AG04449 (cell line): ENCODE results near the gene GEMIN5.

Experiments used
- CTCF ChIA-PET: fragments of 350-600 bp; formaldehyde crosslinking; extraction: SDS; loops from one replicate; lab custom pipeline; 2021; ENCODE audit warnings: antibody characterized with exemption; lab: Yijun Ruan, JAX
- POLR2A ChIA-PET: fragments of 400-600, 350-600 bp; formaldehyde crosslinking; extraction: SDS; loops from one replicate; lab custom pipeline; 2020; ENCODE audit warnings: antibody characterized with exemption, inconsistent platforms; lab: Yijun Ruan, JAX
- DNase-seq: peaks from one replicate; pipeline ENCODE4 v3.0.0-alpha.2; 2010; ENCODE audit warnings: low read depth, low spot score
- H3K4me3 ChIP-seq: 2 replicates; pipeline ENCODE4 v1.5.1; 2011; ENCODE audit warnings: low read depth, mild to moderate bottlenecking, control low read depth, low read length
- TF ChIP-seq, protein P1 (sequence below): IDR thresholded peaks from one replicate; pipeline ENCODE4 v1.5.1; 2011; ENCODE audit warnings: mild to moderate bottlenecking, moderate library complexity, low read length, control low read depth, inconsistent platforms; ENCODE audit not compliant: insufficient read depth; ENCODE audit errors: missing control alignments

The GEMIN5 gene

DNA sequence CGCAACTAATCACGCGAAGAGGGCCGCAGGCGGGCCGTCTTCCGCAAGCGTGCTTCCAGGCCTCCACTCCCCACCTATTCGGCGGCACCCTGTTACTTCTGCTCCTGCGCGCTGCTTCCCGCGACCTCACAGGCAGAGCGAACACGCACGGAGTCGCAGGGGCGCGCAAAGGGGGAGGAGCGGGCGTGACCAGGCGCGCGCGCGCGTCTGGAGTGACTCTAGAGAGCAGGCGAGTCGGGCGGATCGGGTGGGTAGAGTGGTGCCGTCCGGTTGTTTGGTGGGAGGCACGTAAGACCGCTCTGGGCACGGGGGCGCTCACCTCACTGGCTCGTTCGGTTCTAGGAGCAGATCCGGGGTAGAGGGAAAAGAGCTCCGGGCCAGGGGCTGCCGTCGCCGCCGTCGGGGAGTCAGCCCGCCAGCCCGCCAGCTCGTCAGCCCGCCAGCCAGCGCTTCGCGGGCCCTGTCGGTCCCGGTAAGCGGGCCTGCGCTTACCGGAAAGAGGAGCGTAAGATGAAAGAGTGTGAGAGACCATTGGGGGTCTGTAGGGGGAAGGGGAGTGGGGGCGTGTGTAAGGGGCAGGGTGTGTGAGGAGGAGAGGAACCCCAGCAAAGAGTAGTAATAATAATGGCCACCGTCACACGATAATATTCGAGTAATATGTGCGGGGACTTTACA is 79.6 kb downstream of the GEMIN5 start, which contains the start of gene CNOT8:
TSS of gene CNOT8 (plus strand) at position 331 of the 675 bp plus-strand sequence. CDS start 4,652 bp downstream, outside the sequence.
- H3K4me3 ChIP-seq: peak within 1 kb of the TSS; percentile 86
- peak; percentile 84 for DNase-seq
- TF ChIP-seq, protein P1, sequence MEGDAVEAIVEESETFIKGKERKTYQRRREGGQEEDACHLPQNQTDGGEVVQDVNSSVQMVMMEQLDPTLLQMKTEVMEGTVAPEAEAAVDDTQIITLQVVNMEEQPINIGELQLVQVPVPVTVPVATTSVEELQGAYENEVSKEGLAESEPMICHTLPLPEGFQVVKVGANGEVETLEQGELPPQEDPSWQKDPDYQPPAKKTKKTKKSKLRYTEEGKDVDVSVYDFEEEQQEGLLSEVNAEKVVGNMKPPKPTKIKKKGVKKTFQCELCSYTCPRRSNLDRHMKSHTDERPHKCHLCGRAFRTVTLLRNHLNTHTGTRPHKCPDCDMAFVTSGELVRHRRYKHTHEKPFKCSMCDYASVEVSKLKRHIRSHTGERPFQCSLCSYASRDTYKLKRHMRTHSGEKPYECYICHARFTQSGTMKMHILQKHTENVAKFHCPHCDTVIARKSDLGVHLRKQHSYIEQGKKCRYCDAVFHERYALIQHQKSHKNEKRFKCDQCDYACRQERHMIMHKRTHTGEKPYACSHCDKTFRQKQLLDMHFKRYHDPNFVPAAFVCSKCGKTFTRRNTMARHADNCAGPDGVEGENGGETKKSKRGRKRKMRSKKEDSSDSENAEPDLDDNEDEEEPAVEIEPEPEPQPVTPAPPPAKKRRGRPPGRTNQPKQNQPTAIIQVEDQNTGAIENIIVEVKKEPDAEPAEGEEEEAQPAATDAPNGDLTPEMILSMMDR: no peak
- CTCF ChIA-PET: no interaction called here
- POLR2A ChIA-PET: interaction anchor here (2.2 kb wide), 1 partner anchor 105 kb away, joined by 6 read pairs; no protein-coding TSS in a partner anchor

DNA sequence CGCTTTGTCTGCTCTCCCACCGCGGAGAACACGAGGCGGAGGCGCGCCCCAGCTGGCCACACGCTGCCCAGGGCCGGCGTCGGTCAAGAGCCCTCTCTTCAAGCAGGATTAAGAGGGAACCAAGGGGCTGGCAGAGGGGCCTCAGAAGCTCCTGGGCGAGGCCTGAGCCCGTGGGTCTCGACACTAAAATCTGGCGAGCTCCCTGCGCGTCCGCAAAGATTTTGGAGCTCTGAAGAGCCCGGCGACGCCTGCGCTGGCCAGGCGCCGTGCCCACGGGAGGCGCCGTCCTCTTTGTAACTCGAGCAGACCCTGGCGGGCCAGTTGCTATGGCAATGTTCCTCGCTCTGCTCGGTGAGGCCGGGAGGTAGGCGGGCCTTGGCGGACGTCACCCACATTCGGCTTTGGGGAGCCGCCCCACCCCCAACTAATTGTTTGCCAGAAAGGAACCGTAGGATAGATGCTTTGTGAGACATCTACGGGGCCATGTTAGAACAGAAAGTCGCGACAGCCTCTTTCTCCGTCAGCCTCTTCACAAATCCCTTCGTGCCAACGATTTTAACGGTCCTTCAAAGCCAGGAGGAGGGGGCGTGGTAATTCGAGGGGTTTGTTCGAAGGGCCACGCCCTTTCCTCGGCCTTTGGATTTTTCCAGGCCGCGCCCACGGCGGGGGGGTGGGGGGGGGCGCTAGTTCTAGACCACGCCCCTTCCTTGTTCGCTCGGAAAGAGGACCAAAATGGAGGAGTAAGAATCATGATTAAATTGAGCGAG is 80.3 kb downstream of the GEMIN5 start:
- POLR2A ChIA-PET: interaction anchor here (1.2 to 2.2 kb wide), 3 partner anchors 23 to 105 kb away, joined by 3 to 6 read pairs (median 5); no protein-coding TSS in a partner anchor
- peak overlapping the region; percentile 86 for H3K4me3 ChIP-seq
- peak; percentile 77 for DNase-seq
- TF ChIP-seq, protein P1: peak; percentile 3
- CTCF ChIA-PET: interaction anchor here (0.9 to 1.3 kb wide), 3 partner anchors 76 to 207 kb away, joined by 3 to 4 read pairs (median 3); no protein-coding TSS in a partner anchor

DNA sequence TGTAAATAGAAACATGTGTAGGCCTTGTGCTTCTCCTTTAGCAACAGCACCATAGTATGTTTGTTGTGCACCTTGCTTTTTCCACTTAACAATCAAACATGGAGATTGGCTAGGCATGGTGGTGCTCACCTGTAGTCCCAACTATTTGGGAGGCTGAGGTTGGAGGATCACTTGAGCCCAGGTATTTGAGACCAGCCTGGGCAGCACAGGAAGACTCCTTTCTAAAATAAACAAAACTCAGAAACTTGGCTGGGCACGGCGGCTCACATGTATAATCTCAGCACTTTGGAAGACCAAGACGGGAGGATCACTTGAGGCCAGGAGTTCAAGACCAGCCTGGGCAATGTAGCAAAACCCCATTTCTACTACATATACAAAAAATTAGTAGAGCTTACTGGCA is 86.7 kb downstream of the GEMIN5 start:
- CTCF ChIA-PET: interaction anchor here (1.0 to 2.2 kb wide), 2 partner anchors 10 to 200 kb away, joined by 3 to 8 read pairs; no protein-coding TSS in a partner anchor
- POLR2A ChIA-PET: no interaction called here
- TF ChIP-seq, protein P1: no peak
- DNase-seq: no peak
- no peak overlapping the region for H3K4me3 ChIP-seq

DNA sequence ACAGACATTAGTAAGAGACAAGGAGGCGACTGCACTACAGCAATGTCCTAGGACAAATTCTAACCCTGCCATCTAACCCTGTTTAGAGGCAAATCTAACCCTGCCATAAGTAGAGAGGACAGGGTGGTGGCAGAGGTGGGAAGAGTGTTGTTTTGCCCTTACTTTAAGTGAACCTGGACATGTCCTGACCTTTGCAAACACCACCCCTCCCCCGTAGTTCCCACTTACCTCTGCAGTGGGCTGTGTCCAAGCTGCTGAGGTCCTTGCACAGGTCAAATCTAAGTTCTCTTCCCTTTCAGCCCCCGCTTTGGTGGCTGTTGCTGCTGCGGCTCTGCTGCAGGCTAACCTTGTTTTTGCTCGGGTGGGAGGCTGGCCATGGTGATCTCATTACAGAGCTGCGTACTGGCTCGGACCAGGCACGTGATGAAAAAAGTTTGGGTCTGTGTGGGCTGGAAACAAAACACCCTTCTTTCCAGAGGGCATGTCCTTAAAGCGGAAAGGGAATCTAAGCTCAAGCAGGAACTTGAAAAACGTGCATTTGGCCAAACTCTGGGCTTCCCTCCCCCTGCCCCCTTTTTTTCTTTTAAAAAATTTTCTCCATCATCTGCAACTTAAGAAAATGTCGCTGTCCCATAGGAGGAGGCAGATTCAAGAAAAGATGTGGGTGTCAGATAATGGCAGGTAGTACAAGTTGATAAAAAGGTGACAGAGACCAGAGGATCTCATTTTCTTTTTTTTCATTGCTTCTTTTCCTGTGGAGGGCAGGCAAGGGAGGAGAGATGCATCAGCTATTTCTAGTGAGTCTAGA is 87.6 kb downstream of the GEMIN5 start, which contains the start of gene FAXDC2:
TSS of gene FAXDC2 (minus strand) at position 349 of the 808 bp plus-strand sequence. CDS start 12,425 bp downstream, outside the sequence.
- H3K4me3 ChIP-seq: peak within 1 kb of the TSS; percentile 54
- TF ChIP-seq, protein P1: no peak
- no peak for DNase-seq
- ChIA-PET CTCF (interaction anchor here (1.0 to 2.2 kb wide), 2 partner anchors 9 to 199 kb away, joined by 3 to 8 read pairs; no protein-coding TSS in a partner anchor), POLR2A (no interaction called here)

DNA sequence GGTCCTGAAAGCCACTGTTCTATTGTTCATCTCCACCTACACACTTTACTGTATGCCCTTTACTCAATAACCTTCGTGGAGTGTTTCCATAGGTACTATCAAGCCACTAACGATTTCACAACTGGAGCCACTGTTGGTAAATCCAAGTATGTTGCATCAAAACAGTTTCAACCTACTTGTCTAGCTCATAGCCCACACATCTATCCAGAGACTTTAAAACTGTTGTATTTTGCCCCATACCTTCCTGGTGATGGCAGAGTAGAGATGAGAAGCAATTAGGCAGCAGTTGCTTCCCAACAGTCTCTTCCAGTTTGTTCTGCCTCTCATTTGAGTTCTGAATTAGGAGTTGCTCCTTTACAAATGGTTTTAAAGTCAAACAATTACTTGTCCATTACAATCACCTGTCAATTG is 88.2 kb downstream of the GEMIN5 start:
- POLR2A ChIA-PET: no interaction called here
- H3K4me3 ChIP-seq: peak overlapping the region; percentile 54
- DNase-seq: no peak
- TF ChIP-seq, protein P1: no peak
- CTCF ChIA-PET: interaction anchor here (1.4 to 2.2 kb wide), 2 partner anchors 9 to 13 kb away, joined by 4 to 8 read pairs; no protein-coding TSS in a partner anchor
